MM.1S (cell line): ENCODE measurements around the gene ZNF665.

ENCODE experiments used
- DNase-seq: peaks from one replicate; pipeline ENCODE4 v3.0.0-alpha.2; 2015
- H2AFZ ChIP-seq: fragments of 300-600 bp; sonication (generic); 2 replicates; pipeline ENCODE4 v1.6.0; 2016; ENCODE audit warnings: antibody characterized with exemption, low read length
- H3F3A ChIP-seq: fragments of 300-600 bp; sonication (generic); 2 replicates; pipeline ENCODE4 v1.6.1; 2016; ENCODE audit warnings: mild to moderate bottlenecking, antibody characterized with exemption, low read length, moderate library complexity, mixed read lengths; ENCODE audit not compliant: insufficient read depth
- H3K27ac ChIP-seq: fragments of 300-600 bp; sonication (generic); 2 replicates; pipeline ENCODE4 v1.5.1; 2016; ENCODE audit warnings: mild to moderate bottlenecking, low read length
- H3K27me3 ChIP-seq: fragments of 300-600 bp; sonication (generic); replicated peaks from 2 replicates; pipeline ENCODE4 v1.6.0; 2016; ENCODE audit warnings: low read length; ENCODE audit not compliant: insufficient read depth
- H3K36me3 ChIP-seq: fragments of 300-600 bp; sonication (generic); replicated peaks from 2 replicates; pipeline ENCODE4 v1.6.1; 2016; ENCODE audit warnings: mild to moderate bottlenecking, low read length, mixed read lengths; ENCODE audit not compliant: insufficient read depth
- H3K4me1 ChIP-seq: fragments of 300-600 bp; sonication (generic); 2 replicates; pipeline ENCODE4 v1.6.1; 2016; ENCODE audit warnings: low read length, mixed read lengths
- H3K4me2 ChIP-seq: fragments of 300-600 bp; sonication (generic); 2 replicates; pipeline ENCODE4 v1.6.0; 2016; ENCODE audit warnings: low read depth, low read length
- H3K4me3 ChIP-seq: fragments of 300-600 bp; sonication (generic); 2 replicates; pipeline ENCODE4 v1.5.1; 2016; ENCODE audit warnings: low read length, mixed read lengths
- H3K79me2 ChIP-seq: fragments of 300-600 bp; sonication (generic); 2 replicates; pipeline ENCODE4 v1.6.1; 2016; ENCODE audit warnings: mixed run types, low read length, mixed read lengths
- H3K9ac ChIP-seq: fragments of 300-600 bp; sonication (generic); 2 replicates; pipeline ENCODE4 v1.6.1; 2016; ENCODE audit warnings: low read length, mixed read lengths
- H3K9me2 ChIP-seq: fragments of 300-600 bp; sonication (generic); replicated peaks from 2 replicates; pipeline ENCODE4 v1.6.1; 2016; ENCODE audit warnings: mild to moderate bottlenecking, low read length, mixed read lengths; ENCODE audit not compliant: insufficient read depth
- H3K9me3 ChIP-seq: fragments of 300-600 bp; sonication (generic); replicated peaks from 2 replicates; pipeline ENCODE4 v1.6.1; 2016; ENCODE audit warnings: mild to moderate bottlenecking, low read length, mixed read lengths; ENCODE audit not compliant: insufficient read depth
- H4K20me1 ChIP-seq: fragments of 300-600 bp; sonication (generic); 2 replicates; pipeline ENCODE4 v1.6.1; 2016; ENCODE audit warnings: mild to moderate bottlenecking, low read length, moderate library complexity, mixed read lengths; ENCODE audit not compliant: insufficient read depth
- CTCF ChIP-seq: fragments of 300-600 bp; sonication (generic); IDR thresholded peaks from 2 replicates; pipeline ENCODE4 v1.5.1; 2016; ENCODE audit warnings: antibody characterized with exemption, low read length, mixed read lengths
- EZH2 ChIP-seq: fragments of 300-600 bp; sonication (generic); optimal IDR thresholded peaks from 2 replicates; pipeline ENCODE3; 2017; ENCODE audit warnings: low read depth, mild to moderate bottlenecking, antibody characterized with exemption, low read length, mixed read lengths
- EZH2phosphoT487 ChIP-seq: fragments of 300-600 bp; sonication (generic); IDR thresholded peaks from 2 replicates; pipeline ENCODE4 v1.6.1; 2018; ENCODE audit warnings: antibody characterized with exemption, low read length

The ZNF665 gene

DNA sequence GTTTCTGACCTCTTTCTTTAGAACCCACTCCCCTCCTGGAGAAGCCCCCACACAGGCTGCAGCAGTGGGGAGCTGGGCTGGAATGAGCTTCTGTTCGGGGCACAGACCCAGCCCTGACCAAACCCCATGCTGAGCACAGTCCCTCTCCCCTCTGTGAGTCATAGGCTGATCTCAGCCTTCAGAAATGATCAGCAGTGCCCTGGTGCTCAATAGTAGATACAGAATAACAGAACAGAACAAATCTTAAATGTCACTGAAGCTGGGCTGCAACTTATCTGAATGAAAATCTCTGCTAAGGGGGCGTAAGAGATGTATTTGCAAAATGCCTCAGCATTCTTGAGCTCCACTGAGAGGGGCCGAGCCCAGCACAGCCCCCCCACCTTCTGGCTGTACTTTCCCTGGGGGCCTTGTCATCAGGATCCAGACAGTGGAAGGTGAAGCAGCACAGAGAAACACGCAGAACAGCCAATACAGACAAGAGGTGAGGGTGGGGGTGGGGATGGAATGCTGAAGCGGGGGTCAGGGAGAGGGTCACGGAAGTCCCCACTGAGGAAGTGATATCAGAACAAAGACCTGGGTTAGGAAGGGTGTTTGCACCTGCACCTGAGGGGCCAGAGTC lies 9.9 kb downstream of the ZNF665 start:
- Histone ChIP-seq H3K9me3 (no peaks in the 10 kb centered on the region), H3K27ac (no peak overlapping the region)

GRCh38 chr19:53182202-53182601 lies 11.0 kb downstream of the ZNF665 start:
- no peaks in the 10 kb centered on the region for H3K79me2 ChIP-seq
- H3K4me2 ChIP-seq = no peak overlapping the region
- TF ChIP-seq EZH2 (no peak), EZH2phosphoT487 (no peak), CTCF (no peak)
- no peaks in the 10 kb centered on the region for H4K20me1 ChIP-seq
- H3K4me1 ChIP-seq = no peaks in the 10 kb centered on the region
- no peak overlapping the region for H2AFZ ChIP-seq
- no peaks in the 10 kb centered on the region for H3F3A ChIP-seq
- no peaks in the 10 kb centered on the region for H3K27me3 ChIP-seq
- no peak overlapping the region for H3K27ac ChIP-seq
- no peak for DNase-seq
- H3K9me3 ChIP-seq = no peaks in the 10 kb centered on the region
- H3K4me3 ChIP-seq = no peak overlapping the region
- no peaks in the 10 kb centered on the region for H3K36me3 ChIP-seq
- H3K9ac ChIP-seq = no peak overlapping the region
- H3K9me2 ChIP-seq = no peaks in the 10 kb centered on the region

More for the DNA sequence above, 9.9 kb downstream of the ZNF665 start:
- Histone ChIP-seq H3K4me2 (no peak overlapping the region), H3K79me2 (no peaks in the 10 kb centered on the region), H4K20me1 (no peaks in the 10 kb centered on the region), H3K9me2 (no peaks in the 10 kb centered on the region), H2AFZ (no peak overlapping the region), H3K9ac (no peak overlapping the region), H3K27me3 (no peaks in the 10 kb centered on the region), H3K4me3 (no peak overlapping the region), H3F3A (no peaks in the 10 kb centered on the region), H3K4me1 (no peaks in the 10 kb centered on the region), H3K36me3 (no peaks in the 10 kb centered on the region)
- no peak for DNase-seq
- TF ChIP-seq CTCF (no peak), EZH2 (no peak), EZH2phosphoT487 (no peak)

DNA sequence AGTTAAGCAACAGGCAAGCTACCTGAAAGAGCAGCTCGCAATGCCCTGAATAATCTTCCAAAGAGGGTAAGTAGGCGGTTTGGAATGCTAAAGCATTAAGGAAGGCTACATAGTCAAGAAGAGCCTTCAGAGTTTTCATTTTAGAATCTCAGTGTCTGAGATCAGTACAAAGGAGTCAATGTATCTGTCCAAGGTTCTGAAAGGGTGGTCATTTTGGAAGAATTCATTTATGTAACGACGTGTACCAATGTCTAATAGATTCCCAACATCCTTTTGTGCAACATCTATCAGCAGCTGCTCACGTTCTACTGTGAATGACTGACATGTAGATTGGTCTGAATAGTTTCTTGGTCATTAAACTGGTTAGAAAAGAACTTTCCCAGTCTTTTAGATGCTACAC lies 15.2 kb downstream of the ZNF665 start:
- no peak for TF ChIP-seq CTCF
- no peak for TF ChIP-seq EZH2
- TF ChIP-seq EZH2phosphoT487 = no peak
- DNase-seq = no peak
- no peak overlapping the region for H2AFZ ChIP-seq
- H3K27ac ChIP-seq = no peak overlapping the region
- no peak overlapping the region for H3K4me2 ChIP-seq
- H3K9me2 ChIP-seq = no peaks in the 10 kb centered on the region
- no peaks in the 10 kb centered on the region for H3K36me3 ChIP-seq
- no peaks in the 10 kb centered on the region for H3K9me3 ChIP-seq
- H4K20me1 ChIP-seq = no peaks in the 10 kb centered on the region
- H3K4me3 ChIP-seq = no peak overlapping the region
- H3F3A ChIP-seq = no peaks in the 10 kb centered on the region
- no peaks in the 10 kb centered on the region for H3K27me3 ChIP-seq
- no peak overlapping the region for H3K9ac ChIP-seq
- no peaks in the 10 kb centered on the region for H3K79me2 ChIP-seq
- H3K4me1 ChIP-seq = no peaks in the 10 kb centered on the region
